Ishikawa (cell line): Measurements from ENCODE around the gene KSR2.

Source experiments
- CEBPB ChIP-seq: IDR thresholded peaks from 2 replicates; pipeline ENCODE4 v1.6.1; 2012
- CREB1 ChIP-seq: IDR thresholded peaks from 2 replicates; pipeline ENCODE4 v1.6.1; 2012; ENCODE audit warnings: low read depth
- EP300 ChIP-seq: IDR thresholded peaks from 2 replicates; pipeline ENCODE4 v1.6.1; 2012; ENCODE audit warnings: borderline replicate concordance
- FOXM1 ChIP-seq: IDR thresholded peaks from 2 replicates; pipeline ENCODE4 v1.6.1; 2012; ENCODE audit warnings: low read depth, borderline replicate concordance
- NFIC ChIP-seq: IDR thresholded peaks from 2 replicates; pipeline ENCODE4 v1.6.1; 2012
- RAD21 ChIP-seq: IDR thresholded peaks from 2 replicates; pipeline ENCODE4 v1.6.1; 2012; ENCODE audit warnings: low read depth
- TAF1 ChIP-seq: IDR thresholded peaks from 2 replicates; pipeline ENCODE4 v1.6.1; 2012; ENCODE audit warnings: low read depth, mild to moderate bottlenecking
- TCF12 ChIP-seq: IDR thresholded peaks from 2 replicates; pipeline ENCODE4 v1.6.1; 2012; ENCODE audit warnings: low read depth
- TEAD4 ChIP-seq: IDR thresholded peaks from 2 replicates; pipeline ENCODE4 v1.6.1; 2012
- YY1 ChIP-seq: IDR thresholded peaks from 2 replicates; pipeline ENCODE4 v1.6.1; 2012; ENCODE audit warnings: low read depth
- ZBTB7A ChIP-seq: IDR thresholded peaks from 2 replicates; pipeline ENCODE4 v1.6.1; 2012; ENCODE audit warnings: low read depth
- TF ChIP-seq, protein P1 (sequence below): IDR thresholded peaks from 2 replicates; pipeline ENCODE4 v1.6.1; 2012
- TF ChIP-seq, protein P2 (sequence below): IDR thresholded peaks from 2 replicates; pipeline ENCODE4 v1.6.1; 2012; ENCODE audit warnings: low read depth, mild to moderate bottlenecking
- TF ChIP-seq, protein P3 (sequence below): IDR thresholded peaks from 2 replicates; pipeline ENCODE4 v1.6.1; 2012

DNA sequence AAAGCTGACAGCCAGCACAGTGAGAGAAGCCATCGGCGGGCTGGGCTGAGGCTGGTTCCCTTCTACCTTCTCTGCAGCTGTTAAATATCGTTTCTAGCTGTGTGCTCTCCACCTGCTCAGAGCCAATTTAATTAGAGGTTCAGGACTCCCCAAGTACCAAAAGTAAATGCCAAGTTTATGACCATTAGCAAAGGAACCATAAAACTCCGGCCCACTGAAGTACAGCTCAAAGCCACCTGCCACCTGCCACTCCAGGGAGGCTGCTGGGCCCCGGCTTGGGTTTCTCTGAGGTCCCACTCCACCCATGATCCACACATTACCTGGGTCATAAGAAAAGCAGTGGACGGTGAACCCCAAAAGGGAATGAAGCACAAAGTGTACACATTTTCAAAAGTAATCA lies 272.8 kb downstream of the KSR2 start:
- TF ChIP-seq, protein P1, sequence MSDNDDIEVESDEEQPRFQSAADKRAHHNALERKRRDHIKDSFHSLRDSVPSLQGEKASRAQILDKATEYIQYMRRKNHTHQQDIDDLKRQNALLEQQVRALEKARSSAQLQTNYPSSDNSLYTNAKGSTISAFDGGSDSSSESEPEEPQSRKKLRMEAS, result no peak
- TF ChIP-seq FOXM1 (no peak), RAD21 (no peak), TCF12 (no peak), EP300 (no peak), YY1 (no peak), TAF1 (no peak), NFIC (no peak), TEAD4 (no peak), CREB1 (no peak), CEBPB (no peak), ZBTB7A (no peak)
- TF ChIP-seq, protein P2, sequence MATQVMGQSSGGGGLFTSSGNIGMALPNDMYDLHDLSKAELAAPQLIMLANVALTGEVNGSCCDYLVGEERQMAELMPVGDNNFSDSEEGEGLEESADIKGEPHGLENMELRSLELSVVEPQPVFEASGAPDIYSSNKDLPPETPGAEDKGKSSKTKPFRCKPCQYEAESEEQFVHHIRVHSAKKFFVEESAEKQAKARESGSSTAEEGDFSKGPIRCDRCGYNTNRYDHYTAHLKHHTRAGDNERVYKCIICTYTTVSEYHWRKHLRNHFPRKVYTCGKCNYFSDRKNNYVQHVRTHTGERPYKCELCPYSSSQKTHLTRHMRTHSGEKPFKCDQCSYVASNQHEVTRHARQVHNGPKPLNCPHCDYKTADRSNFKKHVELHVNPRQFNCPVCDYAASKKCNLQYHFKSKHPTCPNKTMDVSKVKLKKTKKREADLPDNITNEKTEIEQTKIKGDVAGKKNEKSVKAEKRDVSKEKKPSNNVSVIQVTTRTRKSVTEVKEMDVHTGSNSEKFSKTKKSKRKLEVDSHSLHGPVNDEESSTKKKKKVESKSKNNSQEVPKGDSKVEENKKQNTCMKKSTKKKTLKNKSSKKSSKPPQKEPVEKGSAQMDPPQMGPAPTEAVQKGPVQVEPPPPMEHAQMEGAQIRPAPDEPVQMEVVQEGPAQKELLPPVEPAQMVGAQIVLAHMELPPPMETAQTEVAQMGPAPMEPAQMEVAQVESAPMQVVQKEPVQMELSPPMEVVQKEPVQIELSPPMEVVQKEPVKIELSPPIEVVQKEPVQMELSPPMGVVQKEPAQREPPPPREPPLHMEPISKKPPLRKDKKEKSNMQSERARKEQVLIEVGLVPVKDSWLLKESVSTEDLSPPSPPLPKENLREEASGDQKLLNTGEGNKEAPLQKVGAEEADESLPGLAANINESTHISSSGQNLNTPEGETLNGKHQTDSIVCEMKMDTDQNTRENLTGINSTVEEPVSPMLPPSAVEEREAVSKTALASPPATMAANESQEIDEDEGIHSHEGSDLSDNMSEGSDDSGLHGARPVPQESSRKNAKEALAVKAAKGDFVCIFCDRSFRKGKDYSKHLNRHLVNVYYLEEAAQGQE, result no peak
- TF ChIP-seq, protein P3, sequence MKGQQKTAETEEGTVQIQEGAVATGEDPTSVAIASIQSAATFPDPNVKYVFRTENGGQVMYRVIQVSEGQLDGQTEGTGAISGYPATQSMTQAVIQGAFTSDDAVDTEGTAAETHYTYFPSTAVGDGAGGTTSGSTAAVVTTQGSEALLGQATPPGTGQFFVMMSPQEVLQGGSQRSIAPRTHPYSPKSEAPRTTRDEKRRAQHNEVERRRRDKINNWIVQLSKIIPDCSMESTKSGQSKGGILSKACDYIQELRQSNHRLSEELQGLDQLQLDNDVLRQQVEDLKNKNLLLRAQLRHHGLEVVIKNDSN, result no peak
